NCI-H446 treated with DMSO at 0.1 percent for 48 hours (cell line): ENCODE data around the gene MLKL.

ENCODE experiments used
- DNase-seq: peaks from one replicate; lab custom pipeline; 2025; lab: John Stamatoyannopoulos, UW

Gene MLKL

DNA sequence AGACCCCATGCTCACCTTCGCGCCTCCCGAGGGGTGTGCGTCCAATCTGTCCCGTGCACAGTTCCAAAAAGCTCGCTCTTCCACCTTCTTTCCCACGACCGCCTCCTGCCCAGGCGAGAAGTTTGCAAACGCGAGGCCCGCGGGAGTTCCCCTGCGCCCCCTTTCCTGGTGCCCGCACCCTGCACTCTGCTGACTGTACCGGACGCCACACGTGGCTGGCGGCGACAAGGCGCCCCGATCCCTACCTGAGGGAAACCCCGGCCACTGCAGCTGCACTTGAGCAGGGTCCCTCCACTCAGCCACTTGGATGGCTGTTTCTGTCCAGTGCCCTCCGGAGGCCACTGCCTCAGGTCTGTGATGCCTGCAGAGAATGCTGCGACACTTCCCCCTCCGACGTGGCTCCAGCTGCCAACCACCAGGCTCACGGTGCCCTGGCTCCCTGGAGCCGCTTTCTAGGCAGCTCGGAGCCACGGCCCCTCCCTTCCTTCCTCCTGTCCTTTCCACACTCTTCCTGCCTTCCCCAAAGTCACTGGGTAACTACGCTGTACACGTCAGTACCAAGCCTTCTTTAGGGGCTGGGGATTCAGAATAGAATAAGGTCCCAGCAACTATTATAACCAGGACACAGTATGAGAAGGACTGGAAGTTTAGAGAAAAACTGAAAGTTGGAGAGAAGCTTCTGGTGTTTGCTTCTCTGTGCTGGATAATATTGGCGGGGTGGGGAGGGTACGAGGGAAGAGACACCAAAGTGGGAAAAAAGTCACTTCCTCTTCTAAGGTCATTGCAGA is at the start of gene MLKL:
Gene MLKL (minus strand): TSS at position 425 of the 788 bp plus-strand sequence. CDS start 5,105 bp downstream, outside the sequence.
- DNase-seq, result no peak

DNA sequence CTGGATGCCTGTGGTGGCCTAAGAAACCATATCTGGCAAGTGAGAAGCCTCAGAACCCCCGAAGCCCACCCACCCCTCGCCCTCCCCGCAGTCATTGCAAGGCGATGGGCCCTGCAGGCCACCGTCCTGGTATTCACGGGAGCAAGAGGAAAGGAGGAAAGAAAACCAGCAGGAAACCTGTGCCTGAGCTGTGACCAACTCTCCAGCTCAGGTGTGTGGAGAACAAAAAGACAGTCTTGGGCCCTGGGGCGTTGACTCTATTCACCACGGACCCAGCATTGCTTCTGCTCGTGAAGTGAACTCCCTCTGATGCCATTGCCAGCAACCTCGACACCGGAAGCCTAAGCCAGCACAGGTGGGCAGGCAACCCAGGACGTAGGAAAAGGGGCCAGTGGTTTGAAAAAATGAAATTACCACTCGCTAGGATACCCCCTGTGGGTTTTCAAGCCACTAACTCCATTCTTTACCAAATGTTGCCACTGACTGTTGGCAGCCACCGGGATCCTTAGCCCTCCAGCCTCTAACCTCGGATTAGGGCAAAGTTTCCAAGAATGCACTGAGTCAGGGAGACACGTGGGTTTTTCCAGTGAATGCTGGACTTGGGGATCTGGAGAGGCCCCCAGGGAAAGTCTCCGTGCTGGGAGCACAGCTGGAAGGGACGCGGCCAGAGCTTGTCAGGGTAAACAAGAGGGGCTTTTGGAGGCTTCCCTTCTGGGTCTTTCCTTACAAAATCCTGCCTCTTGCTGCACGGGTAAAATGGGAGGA is 48.8 kb upstream of the MLKL start:
- DNase-seq, result no peak

DNA sequence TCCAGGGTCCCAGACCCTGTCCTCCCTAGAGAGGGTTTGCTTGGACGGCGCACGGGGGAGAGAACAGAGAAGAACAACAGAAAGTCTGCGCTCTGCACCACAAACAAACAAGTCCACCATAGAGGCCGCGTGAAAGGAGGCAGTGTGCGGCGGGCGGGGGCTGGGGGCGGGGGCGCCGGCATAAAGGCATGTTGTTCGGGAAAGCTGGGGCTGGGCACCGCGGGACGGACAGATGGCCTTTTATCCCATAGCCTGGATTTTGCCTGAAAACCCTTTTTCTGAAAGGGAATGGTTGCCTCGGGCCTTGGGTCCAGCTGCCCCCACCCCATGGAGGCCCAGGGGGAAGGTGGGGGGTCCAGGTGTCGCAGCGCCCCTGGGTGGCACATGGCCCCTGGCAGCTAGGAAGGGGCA is 48.0 kb upstream of the MLKL start:
- no peak for DNase-seq

DNA sequence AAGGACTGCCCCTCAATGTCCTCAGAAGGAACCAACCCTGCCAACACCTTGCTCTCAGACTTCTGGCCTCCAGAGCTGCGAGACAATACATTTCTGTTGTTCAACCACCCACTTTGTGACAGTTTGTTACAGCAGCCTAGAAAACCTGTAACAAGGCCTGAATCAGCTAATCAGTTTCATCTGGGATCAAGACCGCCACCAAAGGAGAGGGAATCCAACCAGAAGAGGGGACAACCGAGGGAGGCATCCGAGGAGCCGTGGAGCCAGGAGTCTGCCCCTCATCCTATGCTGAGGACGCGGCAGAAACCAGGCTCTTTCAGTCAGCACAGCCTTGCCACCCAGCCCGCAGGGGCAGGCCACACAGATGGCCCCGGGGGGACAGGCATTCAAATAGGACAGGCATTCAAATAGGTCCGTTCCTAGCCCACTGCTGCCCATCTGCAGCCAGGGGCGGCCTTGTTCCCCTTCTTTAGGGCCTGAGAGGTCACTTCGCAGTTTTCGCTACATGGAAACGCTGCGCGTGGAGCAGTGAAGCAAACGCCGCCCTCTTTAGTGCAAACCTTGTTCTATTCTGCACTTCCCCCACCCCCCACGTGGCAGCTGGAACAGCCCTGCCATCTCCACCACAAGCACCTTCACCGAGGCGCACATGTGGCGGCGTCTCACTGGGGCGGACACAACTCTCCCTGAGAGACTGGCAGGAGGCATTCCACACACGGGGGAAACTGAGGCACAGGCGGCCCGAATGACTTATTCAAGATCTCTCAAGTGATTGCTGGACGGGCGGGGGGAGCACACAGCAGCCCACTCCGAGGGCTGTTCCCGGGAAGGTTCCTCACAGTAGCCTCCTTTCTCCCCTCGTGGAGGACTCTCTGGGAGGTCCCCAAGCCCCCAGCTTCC is 47.3 kb upstream of the MLKL start:
- no peak for DNase-seq

DNA sequence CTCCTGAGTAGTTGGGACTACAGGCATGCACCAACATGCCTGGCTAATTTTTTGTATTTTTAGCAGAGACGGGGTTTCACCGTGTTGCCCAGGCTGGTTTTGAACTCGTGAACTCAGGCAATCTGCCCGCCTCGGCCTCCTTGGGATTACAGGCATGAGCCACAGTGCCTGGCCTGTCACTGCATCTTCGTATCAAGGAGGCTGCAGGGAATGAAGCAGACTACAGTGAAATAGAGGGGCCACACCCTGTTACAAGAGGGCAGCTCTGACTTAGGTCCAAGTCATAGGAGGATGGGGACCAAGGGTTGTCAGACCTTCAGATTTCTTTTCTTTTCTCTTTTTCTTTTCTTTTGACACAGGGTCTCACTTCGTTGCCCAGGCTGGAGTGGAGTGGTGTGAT is 45.3 kb upstream of the MLKL start:
- DNase-seq, result no peak

DNA sequence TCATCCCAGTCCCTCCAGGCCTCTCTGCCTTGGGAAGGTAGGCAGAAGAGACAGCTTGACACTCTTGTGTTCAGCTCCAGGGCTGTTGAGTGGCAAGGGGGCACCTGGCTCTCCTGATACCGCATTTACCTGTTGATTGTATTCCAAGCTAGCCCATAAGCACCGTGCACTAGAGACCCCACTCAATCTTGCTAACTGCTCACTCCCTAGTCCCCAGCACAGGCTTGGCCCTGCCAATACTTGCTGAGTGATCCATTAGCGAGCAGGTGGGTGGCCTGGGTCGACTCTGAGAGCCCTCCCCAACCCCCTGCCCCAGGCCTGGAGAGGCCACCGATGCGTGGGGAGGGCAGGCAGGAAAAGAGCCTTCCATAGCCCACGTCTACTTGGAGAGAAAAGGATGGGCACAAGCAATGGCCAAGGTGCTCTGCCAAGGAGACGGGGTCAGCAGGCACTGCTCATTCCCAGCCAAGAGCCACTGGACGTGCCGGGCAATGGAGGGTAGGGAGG is 44.5 kb upstream of the MLKL start:
- DNase-seq, result no peak

DNA sequence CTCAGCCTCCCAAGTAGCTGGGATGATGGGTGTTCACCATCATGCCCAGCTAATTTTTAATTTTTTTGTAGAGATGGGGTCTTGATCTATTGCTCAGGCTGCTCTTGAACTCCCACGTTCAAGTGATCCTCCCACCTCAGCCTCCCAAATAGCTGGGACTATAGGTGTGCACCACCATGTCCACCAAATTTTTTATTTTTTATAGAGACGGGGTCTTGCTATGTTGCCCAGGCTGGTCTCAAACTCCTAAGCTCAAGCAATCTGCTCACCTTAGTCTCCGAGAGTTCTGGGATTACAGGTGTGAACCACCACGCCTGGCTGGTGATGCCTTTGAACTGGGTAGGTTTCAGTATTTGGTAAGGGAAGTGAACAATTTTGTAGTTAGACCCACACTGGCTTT is 43.9 kb upstream of the MLKL start:
- DNase-seq, result no peak

DNA sequence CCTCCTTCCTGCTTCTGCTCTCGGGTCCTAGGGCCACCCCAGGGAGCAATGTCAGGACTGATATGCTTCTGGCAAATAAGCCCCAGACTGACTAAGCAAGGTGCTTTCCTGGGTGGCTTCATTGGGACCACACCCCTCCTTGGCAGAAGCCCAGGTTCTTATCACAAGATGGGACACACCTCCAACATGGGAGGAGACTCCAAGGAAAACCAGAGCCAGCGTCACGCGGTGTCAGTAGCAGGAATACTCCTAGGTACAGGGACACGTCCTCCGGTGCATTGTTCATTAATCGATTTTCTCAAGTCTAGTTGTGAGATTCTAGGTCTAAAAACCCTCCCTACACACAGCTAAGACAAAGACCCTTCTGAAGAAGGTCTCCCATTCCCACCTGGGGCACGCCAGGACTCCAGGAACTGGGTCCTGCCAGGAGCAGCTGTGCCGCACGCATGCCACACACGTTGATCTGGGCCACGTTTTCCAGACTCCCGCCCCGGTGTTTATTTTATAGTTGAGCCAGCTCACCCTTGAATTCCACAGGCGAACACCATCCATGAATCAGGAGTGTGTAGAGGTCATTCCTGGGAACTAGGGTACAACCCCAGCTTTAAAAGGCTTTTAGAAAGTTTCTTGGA is 43.1 kb upstream of the MLKL start:
- DNase-seq, result no peak

DNA sequence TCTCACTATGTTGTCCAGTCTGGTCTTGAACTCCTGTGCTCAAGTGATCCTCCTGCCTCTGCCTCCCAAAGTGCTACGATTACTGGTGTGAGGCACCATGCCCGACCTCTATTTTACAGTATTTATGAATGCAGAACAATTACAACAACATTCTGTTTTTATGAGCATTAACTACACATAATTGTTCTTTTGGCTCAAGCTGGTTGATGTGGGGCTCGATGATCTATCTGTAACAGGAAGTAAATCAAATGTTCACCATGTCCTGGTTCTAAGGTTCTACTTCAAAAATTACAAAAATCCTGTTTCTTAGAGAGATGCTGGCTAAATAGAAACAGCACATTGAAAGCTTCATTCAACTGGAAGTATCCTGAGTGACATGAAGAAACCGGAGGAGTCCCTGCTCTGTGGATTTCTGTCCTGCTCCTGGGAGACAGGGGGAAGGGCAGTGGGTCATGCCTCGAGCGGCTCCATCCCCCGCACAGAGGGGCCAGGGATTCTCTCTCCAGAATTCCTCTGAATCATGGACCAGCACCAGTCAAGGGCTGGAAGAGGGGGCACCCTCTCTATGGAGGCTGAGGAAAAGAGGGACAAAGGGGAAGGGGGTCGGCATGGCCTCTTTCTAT is 42.5 kb upstream of the MLKL start:
- DNase-seq, result no peak

DNA sequence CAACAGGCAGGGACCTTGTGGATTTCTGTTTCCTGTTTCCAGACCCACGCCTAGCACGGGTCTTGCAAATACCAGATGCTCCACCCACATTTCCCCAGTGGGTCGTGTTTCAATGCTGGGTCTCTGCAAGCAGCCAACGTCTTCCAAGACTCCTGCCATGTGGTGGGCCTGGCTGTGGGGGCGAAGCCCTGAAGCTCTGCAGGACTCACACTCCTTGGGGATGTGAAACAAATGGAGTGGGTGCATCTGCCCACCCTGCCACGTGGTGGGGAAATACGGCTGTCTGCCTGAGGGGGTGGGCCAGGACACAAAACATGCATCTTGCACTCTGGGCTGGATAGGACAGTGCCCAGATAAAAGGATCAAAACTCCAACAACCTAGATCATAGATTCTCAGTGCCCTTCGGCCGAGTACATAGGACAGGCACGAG is 41.4 kb upstream of the MLKL start:
- DNase-seq, result no peak

DNA sequence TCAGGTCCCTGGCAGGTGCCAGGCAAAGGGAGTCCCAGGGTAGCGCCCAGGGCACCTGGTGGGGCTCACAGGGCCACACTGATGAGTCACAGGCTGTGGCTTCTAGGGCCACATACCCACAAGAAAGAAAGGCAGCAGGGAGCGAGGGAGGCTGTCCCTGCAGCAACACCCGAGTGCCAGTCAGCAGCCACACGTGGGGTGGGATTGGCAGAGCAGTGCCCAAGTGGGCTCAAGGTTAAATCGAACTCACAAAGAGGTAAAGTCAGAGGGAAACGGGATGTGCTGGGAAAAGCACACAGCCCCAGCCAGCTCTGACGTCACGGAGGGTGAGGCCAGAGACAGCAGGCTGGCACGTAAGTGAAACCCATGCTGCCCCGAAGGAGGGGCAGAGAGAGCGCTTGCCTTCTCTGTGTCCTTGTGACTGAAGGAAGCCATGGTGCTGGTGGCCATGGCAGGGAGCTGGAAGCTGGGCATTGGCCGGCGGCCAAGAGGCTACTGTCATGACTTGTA is 40.2 kb upstream of the MLKL start:
- no peak for DNase-seq

DNA sequence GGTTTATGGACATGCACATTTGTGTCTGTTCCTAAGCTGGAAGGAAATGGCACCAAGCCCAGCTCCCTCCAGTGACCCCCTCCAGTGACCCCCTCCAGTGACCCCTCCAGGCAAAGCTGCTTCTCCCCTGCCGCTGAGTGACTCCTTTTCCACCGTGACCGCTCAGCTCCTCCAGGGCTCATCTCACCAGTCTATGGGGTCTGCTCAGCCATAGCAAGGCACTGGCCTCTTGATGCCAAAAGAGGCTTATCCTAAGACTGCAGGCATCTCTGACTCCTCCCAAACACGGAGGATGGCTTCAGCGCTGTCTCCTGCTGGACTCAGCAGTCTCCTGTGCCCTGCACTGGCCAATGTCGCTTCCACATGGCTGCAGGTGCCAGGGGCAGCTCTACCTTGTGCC is 38.6 kb upstream of the MLKL start:
- no peak for DNase-seq

DNA sequence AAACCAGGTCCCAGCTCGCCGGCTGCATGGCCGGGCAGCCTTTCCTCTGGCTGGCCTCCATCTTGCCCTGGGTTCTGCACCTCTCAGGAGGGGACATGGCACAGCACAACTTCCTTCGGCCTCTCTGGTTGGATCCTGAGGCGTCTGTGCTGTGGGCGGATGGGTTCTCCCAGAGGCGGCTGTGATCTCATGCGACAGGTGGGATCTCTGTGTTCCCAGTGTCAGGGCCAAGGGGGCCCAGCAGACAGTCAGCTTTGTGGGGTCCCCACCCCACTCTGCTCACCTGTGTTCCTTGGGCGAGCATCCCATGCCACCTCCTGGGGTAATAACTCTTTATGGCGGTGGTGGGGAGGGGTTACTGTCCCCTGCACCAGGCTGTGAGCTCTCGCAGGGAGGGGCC is 38.2 kb upstream of the MLKL start:
- DNase-seq, result no peak

DNA sequence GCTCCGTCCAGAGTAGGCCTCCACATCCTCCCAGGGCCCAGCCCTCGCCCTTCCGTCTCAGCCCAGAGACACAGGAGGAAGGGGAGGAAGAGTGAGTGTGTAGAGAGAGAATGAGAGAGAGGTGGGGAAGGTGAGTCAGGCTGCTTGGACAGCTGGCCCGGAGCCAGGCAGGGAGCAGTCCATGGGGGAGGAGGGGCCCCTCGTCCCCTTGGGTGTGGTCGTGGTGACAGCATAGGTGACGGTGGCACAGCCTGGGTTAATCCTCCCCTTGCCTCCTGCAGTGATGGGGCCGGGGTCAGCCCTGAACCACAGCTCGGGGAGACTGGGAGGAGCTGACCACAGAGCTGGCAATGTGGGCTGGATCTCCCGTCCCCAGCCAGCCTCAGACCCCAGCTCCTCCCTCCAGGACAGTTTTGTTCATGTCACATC is 37.5 kb upstream of the MLKL start:
- no peak for DNase-seq

DNA sequence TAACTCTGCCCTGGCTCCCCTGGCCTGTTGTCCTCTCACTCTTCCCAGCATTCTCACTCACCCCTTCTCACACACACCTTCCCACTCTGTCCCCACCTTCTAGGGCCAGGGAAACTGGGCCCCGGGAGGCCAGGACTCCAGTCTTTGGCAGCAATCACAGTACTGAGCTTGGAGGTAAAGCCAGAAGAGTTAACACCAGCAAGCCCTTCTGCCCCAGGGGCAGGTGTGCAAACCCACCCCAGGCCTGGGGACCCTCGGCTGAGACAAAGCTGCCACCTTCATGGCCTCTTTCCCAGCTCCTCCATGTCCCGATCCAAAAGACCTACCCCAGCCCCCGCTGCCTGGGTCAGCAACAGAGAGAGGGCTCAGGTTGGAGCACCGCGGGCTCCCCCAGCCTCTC is 36.9 kb upstream of the MLKL start:
- DNase-seq, result no peak

DNA sequence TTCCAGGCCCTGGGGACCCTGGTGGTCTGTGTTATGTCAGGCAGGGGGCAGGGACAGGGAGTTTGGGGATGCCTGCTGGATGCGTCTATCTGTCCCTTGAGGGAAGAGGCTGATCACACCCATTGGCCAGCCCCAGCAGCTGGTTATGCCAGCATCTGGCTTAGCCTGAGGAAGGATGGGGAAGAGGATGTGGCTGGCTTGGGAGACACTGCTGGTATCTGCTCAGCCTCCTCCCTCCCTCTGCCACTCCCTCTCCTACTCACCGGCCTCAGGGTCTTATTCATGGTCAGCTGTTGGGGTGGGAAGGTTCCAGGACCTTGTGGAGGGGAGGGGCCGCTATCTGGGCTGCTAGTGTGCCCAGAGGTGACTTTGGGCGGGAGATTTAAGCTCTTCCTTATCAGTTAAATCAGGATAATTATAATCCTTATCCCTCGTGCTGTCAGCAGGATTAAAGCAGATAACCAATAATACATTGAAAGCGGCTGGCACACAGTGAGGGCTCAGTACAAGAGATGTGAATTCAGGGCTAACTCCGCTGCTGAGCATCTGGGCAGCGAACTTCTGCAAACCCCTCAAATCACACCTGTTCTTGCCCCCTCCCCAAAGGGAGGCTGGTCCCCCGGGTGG is 36.0 kb upstream of the MLKL start:
- no peak for DNase-seq

DNA sequence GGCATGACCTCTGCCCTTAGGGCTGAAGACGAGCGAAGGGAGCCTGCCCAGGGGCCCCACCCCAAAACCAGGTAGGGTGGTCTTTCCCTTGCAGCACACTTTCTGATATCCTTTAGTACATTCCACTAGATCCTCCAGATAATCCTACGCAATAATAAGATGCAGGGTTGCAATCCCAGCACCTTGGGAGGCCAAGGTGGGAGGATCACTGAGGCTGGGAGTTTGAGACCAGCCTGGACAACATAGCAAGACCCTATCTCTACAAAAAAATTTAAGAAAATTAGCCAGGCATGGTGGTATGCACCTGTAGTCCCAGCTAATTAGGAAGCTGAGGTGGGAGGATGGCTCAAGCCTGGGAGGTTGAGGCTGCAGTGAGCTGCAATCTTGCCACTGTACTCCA is 34.9 kb upstream of the MLKL start:
- DNase-seq, result no peak

DNA sequence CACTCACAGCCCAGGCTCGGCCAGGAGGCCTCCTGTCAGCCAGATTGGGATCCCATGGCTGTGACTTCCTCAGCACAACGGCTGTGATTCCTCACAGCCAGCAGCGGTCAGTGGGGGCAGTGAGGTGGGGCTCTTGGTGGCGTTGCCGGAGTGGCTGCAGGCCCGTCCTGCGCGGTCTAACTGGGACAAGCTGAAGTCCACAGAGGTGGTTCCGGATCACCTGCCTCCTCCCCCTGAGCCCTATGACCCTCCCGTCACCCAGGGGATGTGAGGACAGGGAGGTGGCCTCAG is 34.4 kb upstream of the MLKL start:
- DNase-seq, result no peak

DNA sequence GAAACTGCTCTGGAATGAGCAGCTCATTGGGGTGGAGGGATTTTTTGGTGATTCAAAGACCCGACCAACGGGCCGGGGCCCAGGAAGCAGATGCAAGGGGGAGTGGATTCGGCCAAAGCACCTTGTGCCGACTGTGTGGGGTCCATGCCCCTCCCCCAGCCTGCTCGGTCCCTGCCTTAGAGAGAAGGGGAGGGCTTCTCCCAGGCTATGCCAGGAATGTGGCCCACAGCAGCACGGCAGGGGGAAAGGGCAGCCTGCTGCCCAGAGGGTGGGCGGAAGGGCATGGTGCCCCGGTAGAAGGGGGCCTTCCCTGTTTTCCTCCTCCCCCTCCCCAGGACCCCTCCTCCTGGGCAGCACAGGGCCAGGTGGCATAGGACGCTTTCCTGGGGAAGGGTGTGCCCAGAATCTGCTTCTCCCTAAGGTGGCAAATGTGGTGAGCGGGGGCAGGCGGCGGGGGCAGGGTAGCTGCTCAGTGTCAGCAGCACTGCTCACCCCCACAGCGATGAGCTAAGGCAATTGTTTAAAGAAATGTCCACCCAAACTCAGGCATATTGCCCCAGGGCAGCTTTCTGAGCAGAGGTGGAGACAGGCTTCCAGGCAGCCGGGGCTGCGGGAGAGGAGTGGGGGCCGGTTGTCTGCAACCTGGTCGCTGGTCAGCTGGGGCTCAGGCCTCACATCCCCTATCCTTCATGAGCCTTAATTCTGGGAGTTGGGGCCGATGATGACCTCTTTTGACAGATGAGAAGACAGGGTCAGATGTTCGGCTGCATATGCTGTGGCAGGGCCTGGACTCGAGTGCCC is 33.9 kb upstream of the MLKL start:
- DNase-seq, result no peak
